ENCODE measurements around the gene CTDSPL. TPM values are rescaled to one million over a fixed set of nuclear protein-coding genes. Genes with fewer than 3 reads are reported as not detected.
A peak's percentile ranks its signal among the peaks of the same experiment; 100 is the strongest.

CTDSPL gene
- total and polyA plus RNA-seq, 2 of the 13 experiments (the other 11 are each of a cell fraction or from before 2014, with no cell fraction given): 26.1 to 142 TPM

DNA sequence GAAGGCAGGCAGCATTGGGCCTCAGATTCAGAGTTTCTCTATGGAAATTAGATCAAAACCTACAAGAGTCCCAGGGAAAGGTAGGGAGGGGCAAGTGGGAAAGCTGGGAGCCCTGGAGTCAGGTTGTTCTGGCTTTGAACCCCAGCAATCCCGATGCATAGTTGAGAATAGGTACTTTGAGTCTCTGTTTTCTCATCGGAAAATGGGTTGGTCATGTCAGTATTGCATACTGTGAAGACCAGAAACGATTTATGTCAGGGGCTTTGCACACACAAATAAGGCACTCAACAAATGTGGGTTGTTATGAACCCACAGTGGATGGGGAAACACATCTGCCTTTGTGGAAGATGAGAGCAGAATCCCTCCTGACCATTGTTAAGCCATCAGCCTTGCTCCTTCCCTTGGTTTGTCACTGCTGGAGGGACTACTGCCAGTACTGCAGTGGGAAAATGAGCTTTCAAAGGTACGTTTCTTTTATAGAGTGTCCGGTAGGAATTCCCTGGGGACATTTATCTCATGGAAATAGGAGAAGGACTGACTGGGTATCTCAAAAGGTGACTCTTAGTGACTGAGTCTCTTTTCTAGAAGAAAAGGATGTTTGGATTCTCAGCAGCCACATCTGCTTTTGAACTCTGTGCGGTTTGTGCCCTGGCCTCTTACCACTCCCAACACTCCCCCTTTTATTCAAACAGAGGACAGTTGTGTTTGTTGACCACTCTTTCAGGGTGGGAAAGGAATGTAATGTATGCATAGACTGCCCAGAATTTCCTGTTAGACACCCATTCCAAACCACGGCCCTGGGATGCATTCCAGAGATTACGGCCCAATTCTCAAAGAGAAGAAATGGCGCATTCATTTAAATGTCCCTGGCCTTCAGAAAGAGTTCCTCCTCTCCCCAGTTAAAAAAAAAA lies 74.3 kb downstream of the CTDSPL start (continued):
- TF ChIP-seq, protein P1, sequence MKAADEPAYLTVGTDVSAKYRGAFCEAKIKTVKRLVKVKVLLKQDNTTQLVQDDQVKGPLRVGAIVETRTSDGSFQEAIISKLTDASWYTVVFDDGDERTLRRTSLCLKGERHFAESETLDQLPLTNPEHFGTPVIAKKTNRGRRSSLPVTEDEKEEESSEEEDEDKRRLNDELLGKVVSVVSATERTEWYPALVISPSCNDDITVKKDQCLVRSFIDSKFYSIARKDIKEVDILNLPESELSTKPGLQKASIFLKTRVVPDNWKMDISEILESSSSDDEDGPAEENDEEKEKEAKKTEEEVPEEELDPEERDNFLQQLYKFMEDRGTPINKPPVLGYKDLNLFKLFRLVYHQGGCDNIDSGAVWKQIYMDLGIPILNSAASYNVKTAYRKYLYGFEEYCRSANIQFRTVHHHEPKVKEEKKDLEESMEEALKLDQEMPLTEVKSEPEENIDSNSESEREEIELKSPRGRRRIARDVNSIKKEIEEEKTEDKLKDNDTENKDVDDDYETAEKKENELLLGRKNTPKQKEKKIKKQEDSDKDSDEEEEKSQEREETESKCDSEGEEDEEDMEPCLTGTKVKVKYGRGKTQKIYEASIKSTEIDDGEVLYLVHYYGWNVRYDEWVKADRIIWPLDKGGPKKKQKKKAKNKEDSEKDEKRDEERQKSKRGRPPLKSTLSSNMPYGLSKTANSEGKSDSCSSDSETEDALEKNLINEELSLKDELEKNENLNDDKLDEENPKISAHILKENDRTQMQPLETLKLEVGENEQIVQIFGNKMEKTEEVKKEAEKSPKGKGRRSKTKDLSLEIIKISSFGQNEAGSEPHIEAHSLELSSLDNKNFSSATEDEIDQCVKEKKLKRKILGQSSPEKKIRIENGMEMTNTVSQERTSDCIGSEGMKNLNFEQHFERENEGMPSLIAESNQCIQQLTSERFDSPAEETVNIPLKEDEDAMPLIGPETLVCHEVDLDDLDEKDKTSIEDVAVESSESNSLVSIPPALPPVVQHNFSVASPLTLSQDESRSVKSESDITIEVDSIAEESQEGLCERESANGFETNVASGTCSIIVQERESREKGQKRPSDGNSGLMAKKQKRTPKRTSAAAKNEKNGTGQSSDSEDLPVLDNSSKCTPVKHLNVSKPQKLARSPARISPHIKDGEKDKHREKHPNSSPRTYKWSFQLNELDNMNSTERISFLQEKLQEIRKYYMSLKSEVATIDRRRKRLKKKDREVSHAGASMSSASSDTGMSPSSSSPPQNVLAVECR (CRISPR knock-in tag; IDR thresholded peaks at IDR 0.05; ENCODE audit: borderline replicate concordance): no peak; the same call in 1 of the 2 replicates
- TF ChIP-seq RFXAP (CRISPR knock-in tag; IDR thresholded peaks at IDR 0.05; ENCODE audit: borderline replicate concordance): 0 out of 2 replicates have a peak, but pooled peaks have one; percentile 6
- TF ChIP-seq REXO4 (CRISPR knock-in tag; IDR thresholded peaks at IDR 0.05; ENCODE audit: borderline replicate concordance): no peak
- TF ChIP-seq, protein P2, sequence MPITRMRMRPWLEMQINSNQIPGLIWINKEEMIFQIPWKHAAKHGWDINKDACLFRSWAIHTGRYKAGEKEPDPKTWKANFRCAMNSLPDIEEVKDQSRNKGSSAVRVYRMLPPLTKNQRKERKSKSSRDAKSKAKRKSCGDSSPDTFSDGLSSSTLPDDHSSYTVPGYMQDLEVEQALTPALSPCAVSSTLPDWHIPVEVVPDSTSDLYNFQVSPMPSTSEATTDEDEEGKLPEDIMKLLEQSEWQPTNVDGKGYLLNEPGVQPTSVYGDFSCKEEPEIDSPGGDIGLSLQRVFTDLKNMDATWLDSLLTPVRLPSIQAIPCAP (CRISPR knock-in tag; IDR thresholded peaks at IDR 0.05; ENCODE audit: low read depth): no peak
- TF ChIP-seq, protein P3, sequence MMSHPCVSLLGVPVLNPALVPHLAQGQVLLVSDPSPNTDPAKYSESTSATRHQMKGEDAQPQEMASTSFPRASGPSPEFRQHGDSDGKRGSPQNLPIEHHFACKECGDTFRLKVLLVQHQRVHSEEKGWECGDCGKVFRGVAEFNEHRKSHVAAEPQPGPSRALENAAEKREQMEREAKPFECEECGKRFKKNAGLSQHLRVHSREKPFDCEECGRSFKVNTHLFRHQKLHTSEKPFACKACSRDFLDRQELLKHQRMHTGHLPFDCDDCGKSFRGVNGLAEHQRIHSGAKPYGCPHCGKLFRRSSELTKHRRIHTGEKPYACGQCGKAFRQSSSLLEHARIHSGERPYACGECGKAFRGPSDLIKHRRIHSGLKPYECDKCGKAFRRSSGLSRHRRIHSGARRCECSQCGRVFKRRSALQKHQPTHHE (CRISPR knock-in tag; IDR thresholded peaks at IDR 0.05; ENCODE audit: borderline replicate concordance): peak; percentile 35; the same call in 1 of the 2 replicates
- TF ChIP-seq EP300 (IDR thresholded peaks at IDR 0.05; ENCODE audit: low read depth in 2 of 2, low read length in 2 of 2): peak in 1 of 2 experiments; percentile 92; a peak in 2 of 4 replicates
- TF ChIP-seq EP300 (CRISPR knock-in tag; IDR thresholded peaks at IDR 0.05; ENCODE audit: borderline replicate concordance): peak; percentile 87; the same call in 1 of the 2 replicates
- no peak for TF ChIP-seq GLI4 (CRISPR knock-in tag; IDR thresholded peaks at IDR 0.05; ENCODE audit: borderline replicate concordance)
- TF ChIP-seq ZNF839 (CRISPR knock-in tag; IDR thresholded peaks at IDR 0.05; ENCODE audit: borderline replicate concordance): no peak
- no peak for TF ChIP-seq NR2C2 (CRISPR knock-in tag; IDR thresholded peaks at IDR 0.05; ENCODE audit: borderline replicate concordance)
- TF ChIP-seq SIX1 (CRISPR knock-in tag; IDR thresholded peaks at IDR 0.05; ENCODE audit: borderline replicate concordance): peak; percentile 23; the same call in 1 of the 2 replicates
- TF ChIP-seq ZNF367 (CRISPR knock-in tag; IDR thresholded peaks at IDR 0.05; ENCODE audit: borderline replicate concordance): no peak
- TF ChIP-seq, protein P4, sequence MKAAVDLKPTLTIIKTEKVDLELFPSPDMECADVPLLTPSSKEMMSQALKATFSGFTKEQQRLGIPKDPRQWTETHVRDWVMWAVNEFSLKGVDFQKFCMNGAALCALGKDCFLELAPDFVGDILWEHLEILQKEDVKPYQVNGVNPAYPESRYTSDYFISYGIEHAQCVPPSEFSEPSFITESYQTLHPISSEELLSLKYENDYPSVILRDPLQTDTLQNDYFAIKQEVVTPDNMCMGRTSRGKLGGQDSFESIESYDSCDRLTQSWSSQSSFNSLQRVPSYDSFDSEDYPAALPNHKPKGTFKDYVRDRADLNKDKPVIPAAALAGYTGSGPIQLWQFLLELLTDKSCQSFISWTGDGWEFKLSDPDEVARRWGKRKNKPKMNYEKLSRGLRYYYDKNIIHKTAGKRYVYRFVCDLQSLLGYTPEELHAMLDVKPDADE (CRISPR knock-in tag; IDR thresholded peaks at IDR 0.05): no peak
- no peak for TF ChIP-seq TGIF2 (CRISPR knock-in tag; IDR thresholded peaks at IDR 0.05)
- no peak for TF ChIP-seq ZNF547 (CRISPR knock-in tag; IDR thresholded peaks at IDR 0.05)
- TF ChIP-seq NRL (CRISPR knock-in tag; IDR thresholded peaks at IDR 0.05; ENCODE audit: borderline replicate concordance): no peak
- TF ChIP-seq, protein P5, sequence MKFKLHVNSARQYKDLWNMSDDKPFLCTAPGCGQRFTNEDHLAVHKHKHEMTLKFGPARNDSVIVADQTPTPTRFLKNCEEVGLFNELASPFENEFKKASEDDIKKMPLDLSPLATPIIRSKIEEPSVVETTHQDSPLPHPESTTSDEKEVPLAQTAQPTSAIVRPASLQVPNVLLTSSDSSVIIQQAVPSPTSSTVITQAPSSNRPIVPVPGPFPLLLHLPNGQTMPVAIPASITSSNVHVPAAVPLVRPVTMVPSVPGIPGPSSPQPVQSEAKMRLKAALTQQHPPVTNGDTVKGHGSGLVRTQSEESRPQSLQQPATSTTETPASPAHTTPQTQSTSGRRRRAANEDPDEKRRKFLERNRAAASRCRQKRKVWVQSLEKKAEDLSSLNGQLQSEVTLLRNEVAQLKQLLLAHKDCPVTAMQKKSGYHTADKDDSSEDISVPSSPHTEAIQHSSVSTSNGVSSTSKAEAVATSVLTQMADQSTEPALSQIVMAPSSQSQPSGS (CRISPR knock-in tag; IDR thresholded peaks at IDR 0.05): 0 out of 2 replicates have a peak, but pooled peaks have one; percentile 31
- no peak for TF ChIP-seq MTF2 (CRISPR knock-in tag; IDR thresholded peaks at IDR 0.05; ENCODE audit: borderline replicate concordance)

Data from HepG2 (cell line).